ENCODE data around the gene ASB4.
A peak's percentile ranks its signal among the peaks of the same experiment; 100 is the strongest.
"Not testable (repeated sequence)": the region's sequence is repeated elsewhere in the genome, so short reads cannot be mapped to it uniquely, and the experiment has no call there.

Gene ASB4

GRCh38 chr7:95485391-95486123, at the start of gene ASB4:
TSS of gene ASB4 (plus strand) at chr7:95485943. CDS start at chr7:95485972, 29 bp downstream.
- DNase-seq: no peak

GRCh38 chr7:95436407-95436806, 49.3 kb upstream of the ASB4 start:
- no peak for DNase-seq

GRCh38 chr7:95440394-95441038, 45.2 kb upstream of the ASB4 start:
- no peak for DNase-seq

- no peak for DNase-seq
Measured at GRCh38 chr7:95441042-95441823, 44.5 kb upstream of the ASB4 start.

- no peak for DNase-seq
Measured at GRCh38 chr7:95444796-95445195, 40.9 kb upstream of the ASB4 start.

GRCh38 chr7:95446618-95447017, 39.1 kb upstream of the ASB4 start:
- no peak for DNase-seq

- no peak for DNase-seq
Measured at GRCh38 chr7:95454438-95455045, 31.2 kb upstream of the ASB4 start.

GRCh38 chr7:95457947-95458346, 27.8 kb upstream of the ASB4 start:
- DNase-seq: no peak

GRCh38 chr7:95460653-95461052, 25.1 kb upstream of the ASB4 start:
- not testable (repeated sequence) for DNase-seq

- DNase-seq: no peak
Measured at GRCh38 chr7:95467912-95468607, 17.7 kb upstream of the ASB4 start.

- no peak for DNase-seq
Measured at GRCh38 chr7:95469187-95469586, 16.6 kb upstream of the ASB4 start.

GRCh38 chr7:95469848-95470247, 15.9 kb upstream of the ASB4 start:
- peak; percentile 97 for DNase-seq

GRCh38 chr7:95470452-95470851, 15.3 kb upstream of the ASB4 start:
- DNase-seq: peak; percentile 66

- DNase-seq: no peak
Measured at GRCh38 chr7:95471071-95471470, 14.7 kb upstream of the ASB4 start.

- no peak for DNase-seq
Measured at GRCh38 chr7:95472581-95473161, 13.1 kb upstream of the ASB4 start.

- peak; percentile 51 for DNase-seq
Measured at GRCh38 chr7:95473276-95473985, 12.3 kb upstream of the ASB4 start.

- no peak for DNase-seq
Measured at GRCh38 chr7:95476072-95476847, 9.5 kb upstream of the ASB4 start.

GRCh38 chr7:95476904-95477594, 8.7 kb upstream of the ASB4 start:
- peak; percentile 73 for DNase-seq

- peak; percentile 70 for DNase-seq
Measured at GRCh38 chr7:95478272-95479037, 7.3 kb upstream of the ASB4 start.

Data from COR-L47 (cell line).